ENCODE measurements around the gene MBOAT7.
"Not testable (repeated sequence)": the region's sequence is repeated elsewhere in the genome, so short reads cannot be mapped to it uniquely, and the experiment has no call there.

The MBOAT7 gene

DNA sequence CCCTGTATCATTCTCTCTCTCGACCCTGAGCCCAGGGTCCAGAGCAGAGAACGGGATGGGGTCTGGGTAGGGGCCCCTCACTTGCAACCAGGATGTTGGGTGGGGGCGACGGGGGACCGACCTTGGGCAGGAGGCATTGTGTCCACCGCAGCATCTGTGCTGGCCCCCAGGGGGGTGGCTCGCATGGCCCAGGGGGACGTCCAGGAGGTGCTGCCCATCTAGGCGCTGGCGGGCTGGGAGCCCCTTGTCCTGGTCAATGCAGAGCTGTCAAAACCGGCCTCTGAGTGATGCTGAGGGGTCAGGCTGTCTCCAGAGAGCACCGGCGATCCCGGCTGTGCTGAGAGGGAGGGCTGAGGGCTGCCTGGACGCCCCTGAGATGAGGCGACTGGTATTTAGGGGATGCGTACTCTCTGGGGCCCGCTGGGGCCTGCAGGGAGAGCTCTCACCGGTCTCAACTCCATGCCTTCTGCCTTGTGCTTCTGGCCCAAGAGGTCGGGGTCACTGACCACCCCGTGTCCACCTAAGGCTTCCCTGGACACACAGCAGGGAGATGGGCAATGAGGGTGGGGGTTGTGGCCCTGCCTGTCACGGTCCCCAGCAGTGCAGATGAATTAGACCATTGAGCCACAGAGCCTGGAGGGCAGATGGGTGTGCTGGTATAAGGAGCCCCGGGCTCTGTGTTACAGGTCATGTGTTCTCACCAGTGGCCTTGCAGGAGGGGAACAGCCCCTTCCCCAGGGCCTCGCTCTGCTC, 19.9 kb upstream of the MBOAT7 start:
- DNase-seq, result no peak

DNA sequence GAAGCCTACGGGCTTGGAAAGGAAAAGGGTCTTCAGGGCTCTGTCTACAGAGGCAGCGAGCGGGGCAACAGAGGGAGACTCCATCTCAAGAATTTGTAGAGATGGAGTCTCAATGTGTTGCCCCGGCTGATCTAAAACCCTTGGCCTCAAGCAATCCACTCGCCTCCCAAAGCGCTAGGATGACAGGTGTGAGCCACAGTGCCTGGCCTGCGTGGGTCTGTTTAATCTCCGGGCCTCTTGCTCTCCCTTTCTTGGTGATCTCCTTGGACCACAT, 19.3 kb upstream of the MBOAT7 start:
- no peak for DNase-seq

DNA sequence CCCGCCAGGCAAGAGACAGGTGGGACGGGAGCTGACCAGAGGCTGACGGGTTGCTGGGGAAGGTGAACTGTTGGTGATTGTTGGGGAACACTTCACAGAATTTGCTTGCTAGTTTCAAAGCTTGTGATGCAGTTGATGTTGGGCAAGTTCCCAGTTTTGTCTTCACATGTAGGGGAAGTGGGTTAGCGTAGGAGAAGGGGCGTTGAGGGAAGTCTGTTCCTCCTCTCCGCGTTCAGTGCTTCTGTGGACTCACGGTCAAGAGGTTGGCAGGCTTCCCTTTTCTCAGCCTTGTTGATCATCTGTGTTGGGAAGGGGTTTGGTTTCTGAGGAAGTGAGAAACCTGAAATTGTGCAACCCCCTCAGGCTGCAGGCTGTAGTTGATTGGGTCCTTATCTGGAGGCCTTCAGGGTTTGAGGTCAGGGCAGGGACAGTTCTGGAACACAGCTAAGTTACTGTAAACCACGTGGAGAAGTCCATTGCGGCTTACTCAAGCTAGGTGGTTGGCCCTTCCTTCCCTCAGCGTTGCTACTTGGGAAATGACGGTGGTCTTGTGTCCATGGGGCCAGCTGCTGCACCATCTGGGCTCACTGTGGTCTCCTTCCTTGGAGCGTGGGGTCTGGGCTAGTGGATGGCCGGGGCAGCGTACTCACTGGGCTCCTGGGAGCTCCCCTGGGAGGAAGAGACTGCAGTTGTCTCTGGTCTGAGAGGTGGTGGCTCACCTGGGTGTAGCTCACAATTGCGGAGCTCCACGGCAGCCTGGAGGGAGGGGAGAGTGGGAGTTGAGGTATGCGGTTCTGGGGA, 18.8 kb upstream of the MBOAT7 start:
- DNase-seq, result peak; percentile 64 to 87

DNA sequence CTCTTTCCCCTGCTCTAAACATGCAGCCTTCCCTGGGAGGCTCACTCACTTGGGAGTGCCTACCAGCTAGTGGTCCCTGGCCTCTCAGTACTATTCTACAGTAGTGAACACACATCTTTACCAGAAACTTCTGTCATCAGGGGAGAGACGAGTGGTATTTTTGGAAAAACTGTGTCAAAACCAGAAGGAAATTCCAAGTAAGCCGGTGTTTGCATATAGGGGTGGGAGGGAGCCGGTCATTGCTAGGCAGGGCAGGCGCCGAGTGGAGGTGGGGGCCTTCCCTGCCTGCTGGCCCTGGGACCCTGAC, 18.2 kb upstream of the MBOAT7 start:
- DNase-seq, result no peak

DNA sequence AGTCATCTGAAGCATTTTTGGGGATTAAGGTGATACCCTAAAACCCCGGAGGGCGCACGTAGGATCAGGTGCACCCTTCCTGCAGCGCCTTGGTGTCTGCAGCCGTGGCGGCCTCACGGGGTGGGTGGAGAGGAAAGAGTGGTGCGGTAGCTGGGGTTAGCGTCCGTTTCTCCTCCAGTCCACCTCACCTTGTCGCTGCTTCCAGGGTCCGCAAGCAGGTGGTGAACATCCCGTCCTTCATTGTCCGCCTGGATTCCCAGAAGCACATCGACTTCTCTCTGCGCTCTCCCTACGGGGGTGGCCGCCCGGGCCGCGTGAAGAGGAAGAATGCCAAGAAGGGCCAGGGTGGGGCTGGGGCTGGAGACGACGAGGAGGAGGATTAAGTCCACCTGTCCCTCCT, 17.8 kb upstream of the MBOAT7 start:
- not testable (repeated sequence) for DNase-seq

- DNase-seq, result no peak
Measured at GRCh38 chr19:54206831-54207177, 17.4 kb upstream of the MBOAT7 start.

DNA sequence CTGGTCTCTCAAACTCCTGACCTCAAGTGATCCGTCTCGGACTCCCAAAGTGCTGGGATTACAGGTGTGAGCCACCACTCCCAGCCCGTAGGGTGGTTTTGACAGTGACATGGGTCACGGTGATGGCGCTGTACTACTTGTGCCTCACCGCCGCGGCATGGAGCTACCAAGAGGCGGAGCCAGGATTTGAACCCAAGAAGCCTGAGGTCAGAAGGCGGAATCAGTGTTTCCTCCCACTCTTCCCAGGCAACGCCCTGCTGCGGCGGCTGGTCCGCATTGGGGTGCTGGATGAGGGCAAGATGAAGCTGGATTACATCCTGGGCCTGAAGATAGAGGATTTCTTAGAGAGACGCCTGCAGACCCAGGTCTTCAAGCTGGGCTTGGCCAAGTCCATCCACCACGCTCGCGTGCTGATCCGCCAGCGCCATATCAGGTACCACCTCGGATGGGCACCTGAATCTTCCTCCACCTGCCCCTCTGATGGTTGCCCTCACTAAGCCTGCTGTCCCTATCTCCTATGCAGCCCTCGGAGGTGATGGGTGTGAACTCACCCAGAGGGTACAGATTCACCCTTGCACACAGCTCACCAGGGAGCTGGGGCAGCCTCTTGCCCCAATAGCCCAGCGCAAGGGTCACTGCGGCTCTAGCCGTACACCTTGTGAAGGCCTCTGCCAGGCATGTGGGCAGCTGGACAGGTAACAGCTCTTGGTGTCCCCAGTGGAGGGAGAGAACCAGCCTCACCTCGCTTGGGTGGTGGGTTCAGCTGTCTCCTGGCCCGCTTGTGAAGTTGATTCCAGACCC, 16.9 kb upstream of the MBOAT7 start:
- DNase-seq, result no peak

DNA sequence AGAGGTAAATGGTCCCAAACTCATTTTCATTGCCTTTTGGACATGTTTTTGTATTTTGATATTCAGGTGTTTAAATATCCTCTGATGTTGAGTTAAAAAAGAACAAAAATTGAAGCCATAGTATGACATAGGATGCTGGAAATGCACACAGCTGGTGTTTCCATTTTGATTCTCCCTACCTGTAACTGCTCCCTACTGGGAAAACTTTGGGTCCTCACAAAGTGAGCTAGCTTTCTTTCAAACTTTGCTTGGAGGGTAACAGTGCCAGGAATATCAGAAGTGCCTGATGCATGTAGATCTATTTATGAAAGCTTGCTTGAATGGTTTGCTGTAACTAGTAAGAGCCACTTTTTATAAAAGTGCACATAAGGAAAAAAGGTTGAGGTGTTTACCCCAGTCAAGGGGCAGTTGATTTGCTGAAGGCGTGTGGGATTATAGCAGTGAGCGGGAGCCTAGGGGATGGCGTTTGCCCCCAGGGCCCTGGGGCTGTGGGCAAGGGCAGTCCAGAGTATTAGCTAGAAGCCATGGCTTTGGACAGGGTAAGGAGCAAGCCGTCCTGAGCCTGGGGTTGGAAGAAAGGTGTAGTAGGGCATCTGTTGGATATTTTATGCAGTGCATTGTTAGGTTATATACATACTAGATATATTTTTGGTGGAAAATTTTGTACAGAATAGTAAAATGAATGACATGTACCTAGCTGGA, 15.5 kb upstream of the MBOAT7 start:
- DNase-seq, result no peak

DNA sequence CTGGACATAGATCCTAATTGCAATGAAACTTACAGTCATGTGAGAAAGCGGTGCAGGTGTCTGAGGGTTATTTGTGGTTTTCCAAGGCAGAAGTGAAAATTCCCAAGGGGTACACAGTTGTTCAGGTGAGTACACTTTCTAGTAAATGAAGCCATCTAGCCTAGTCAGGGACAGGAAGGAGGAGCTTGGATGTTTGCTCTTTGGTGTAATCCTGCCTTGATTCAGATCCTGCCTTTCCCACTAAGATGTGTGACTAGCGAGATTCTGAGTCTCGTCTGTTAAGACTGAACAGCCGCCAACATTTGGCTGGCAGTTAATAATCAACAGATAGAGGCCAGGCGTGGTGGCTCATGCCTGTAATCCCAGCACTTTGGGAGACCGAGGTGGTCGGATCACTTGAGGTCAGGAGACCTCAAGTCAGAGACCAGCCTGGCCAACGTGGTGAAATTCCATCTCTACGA, 13.8 kb upstream of the MBOAT7 start:
- DNase-seq, result no peak

- no peak for DNase-seq
Measured at GRCh38 chr19:54201980-54202379, 12.6 kb upstream of the MBOAT7 start.

DNA sequence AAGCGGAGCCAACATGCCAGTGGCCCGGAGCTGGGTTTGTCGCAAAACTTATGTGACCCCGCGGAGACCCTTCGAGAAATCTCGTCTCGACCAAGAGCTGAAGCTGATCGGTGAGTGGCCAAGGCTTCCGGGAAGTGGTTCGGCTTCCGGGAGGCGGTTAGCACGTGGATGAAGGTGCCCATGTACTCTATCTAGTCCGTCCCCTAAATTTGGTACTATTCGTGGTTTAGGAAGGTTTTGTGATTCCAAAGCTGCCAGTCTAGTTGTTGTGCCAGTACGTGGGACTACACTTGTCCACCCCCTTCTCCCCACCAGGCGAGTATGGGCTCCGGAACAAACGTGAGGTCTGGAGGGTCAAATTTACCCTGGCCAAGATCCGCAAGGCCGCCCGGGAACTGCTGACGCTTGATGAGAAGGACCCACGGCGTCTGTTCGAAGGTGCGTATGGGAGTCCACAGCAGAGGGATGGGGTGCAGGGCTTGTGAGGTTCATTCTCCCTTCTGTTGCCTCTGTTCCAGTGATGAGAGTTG, 11.9 kb upstream of the MBOAT7 start:
- no peak for DNase-seq

GRCh38 chr19:54199401-54199800, 10.0 kb upstream of the MBOAT7 start:
- no peak for DNase-seq

- DNase-seq, result no peak
Measured at GRCh38 chr19:54197121-54197520, 7.7 kb upstream of the MBOAT7 start.

DNA sequence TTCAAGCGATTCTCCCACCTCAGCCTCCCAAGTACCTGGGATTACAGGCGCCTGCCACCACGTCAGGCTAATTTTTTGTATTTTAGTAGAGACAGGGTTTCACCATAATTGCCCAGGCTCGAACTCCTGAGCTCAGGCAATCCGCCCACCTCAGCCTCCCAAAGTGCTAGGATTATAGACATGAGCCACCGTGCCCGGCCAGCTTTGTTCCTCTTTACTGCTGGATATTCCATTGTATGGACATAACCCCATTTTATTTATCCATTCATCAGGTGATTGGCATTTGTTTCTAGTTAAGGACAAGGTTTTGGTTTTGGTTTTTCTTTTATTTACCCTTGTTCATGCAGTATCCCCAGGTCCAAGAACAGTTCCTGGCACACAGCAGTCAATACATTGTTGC, 7.2 kb upstream of the MBOAT7 start:
- DNase-seq, result no peak

DNA sequence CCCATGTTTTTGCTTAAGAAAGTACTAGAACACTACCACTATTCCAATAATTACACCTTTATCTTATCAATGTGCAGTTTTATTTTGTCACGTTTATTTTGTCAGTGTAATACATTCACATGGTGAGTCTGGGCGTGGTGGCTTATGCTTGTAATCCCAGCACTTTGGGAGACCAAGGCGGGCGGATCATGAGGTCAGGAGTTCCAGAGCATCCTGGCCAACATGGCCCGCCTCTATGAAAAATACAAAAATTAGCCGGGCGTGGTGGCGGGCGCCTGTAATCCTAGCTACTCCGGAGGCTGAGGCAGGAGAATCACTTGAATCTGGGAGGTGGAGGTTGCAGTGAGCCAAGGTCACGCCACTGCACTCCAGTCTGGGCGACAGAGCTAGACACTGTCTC, 5.1 kb upstream of the MBOAT7 start:
- not testable (repeated sequence) for DNase-seq

DNA sequence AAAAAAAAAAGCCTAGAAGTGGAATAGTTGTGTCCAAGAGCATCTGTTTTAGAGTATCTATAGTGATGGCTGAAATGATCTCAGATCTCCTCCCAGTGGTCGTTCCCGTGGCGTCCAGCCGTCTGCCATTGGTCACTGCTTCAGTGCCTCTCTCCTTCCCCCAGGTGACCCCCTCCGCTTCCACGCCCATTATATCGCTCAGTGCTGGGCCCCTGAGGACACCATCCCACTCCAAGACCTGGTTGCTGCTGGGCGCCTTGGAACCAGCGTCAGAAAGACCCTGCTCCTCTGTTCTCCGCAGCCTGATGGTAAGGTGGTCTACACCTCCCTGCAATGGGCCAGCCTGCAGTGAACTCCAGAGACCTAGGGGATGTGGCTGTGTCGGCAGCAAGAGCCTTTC, 3.6 kb upstream of the MBOAT7 start:
- no peak for DNase-seq

DNA sequence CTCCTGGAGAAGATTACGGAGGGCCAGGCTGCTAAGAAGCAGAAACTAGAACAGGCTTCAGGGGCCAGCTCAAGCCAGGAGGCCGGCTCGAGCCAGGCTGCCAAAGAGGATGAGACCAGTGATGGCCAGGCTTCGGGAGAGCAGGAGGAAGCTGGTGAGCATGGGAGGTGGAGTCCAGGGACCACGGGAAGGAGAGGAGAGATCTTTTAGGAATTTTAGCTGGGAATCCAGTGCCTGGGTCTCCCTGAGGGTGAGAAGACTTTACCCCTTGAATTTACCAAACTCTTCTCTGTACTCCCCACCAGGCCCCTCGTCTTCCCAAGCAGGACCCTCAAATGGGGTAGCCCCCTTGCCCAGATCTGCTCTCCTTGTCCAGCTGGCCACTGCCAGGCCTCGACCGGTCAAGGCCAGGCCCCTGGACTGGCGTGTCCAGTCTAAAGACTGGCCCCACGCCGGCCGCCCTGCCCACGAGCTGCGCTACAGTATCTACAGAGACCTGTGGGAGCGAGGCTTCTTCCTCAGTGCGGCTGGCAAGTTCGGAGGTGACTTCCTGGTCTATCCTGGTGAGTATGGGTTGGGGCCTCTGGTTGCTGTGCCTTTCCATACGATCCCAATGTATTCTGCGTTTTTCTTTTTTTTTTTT, 2.6 kb upstream of the MBOAT7 start:
- no peak for DNase-seq

DNA sequence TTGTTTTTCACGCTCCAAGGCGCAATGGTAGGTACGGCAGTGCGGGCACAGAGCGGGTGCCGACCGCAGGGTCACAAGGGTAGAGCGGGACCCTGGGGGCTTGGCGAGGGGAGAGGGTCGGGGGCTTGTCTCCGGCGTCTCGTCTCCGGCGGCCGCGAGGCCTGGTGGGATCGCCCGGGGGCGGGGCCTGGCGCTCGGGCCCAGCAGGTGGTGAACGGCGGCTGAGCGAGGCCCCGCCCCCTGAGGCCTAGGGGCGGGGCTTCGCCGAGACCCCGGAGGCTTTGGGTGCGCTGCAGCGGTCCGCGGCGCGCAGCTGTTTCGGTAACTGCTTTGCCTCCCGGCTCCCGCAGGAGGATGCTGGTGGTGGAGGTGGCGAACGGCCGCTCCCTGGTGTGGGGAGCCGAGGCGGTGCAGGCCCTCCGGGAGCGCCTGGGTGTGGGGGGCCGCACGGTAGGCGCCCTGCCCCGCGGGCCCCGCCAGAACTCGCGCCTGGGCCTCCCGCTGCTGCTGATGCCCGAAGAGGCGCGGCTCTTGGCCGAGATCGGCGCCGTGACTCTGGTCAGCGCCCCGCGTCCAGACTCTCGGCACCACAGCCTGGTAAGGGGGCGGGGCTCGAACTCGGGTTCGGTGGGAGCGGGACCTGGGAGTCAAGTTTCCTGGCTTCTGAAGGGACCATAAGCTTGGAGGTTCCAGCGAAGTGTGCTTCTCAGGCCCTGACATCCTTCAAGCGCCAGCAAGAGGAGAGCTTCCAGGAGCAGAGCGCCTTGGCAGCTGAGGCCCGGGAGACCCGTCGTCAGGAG, 1.8 kb upstream of the MBOAT7 start, which contains the start of gene TSEN34:
TSS of gene TSEN34 (plus strand) at position 298 of the 800 bp plus-strand sequence. CDS start at position 355, 57 bp downstream.
- DNase-seq, result peak; percentile 89 to 93

DNA sequence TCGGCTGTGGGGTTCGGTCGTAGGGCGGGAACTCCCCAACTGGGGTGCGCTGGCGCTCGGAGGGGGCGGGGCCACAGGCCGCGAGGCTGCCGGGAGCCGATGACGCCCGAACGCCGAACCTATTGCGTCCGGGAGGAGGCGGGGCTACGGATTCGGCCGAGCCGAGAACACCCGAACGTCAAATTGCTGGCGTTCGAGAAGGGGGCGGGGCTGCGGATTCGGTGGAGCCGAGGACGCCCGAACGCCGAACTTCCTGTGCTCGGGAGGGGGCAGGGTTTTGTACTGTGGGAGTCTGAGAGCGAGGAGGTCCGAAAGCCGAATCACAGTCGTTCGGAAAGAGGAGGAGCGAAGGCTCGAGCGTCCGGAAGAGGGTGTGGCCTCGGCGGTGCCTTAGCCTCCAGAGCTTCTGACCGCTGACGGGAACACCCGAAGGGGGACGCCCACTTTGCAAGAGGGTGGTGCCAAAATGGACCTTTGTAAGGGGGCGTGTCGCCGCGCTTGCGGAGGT, 1.2 kb upstream of the MBOAT7 start:
- peak; percentile 100 for DNase-seq

GRCh38 chr19:54189735-54190502, 539 bp upstream of the MBOAT7 start:
- peak; percentile 100 for DNase-seq

Measured in CD4-positive, alpha-beta T cell treated with Interferon alpha-2 for 1 hour (primary cell).